ENCODE data around the gene BRSK2.

DNA sequence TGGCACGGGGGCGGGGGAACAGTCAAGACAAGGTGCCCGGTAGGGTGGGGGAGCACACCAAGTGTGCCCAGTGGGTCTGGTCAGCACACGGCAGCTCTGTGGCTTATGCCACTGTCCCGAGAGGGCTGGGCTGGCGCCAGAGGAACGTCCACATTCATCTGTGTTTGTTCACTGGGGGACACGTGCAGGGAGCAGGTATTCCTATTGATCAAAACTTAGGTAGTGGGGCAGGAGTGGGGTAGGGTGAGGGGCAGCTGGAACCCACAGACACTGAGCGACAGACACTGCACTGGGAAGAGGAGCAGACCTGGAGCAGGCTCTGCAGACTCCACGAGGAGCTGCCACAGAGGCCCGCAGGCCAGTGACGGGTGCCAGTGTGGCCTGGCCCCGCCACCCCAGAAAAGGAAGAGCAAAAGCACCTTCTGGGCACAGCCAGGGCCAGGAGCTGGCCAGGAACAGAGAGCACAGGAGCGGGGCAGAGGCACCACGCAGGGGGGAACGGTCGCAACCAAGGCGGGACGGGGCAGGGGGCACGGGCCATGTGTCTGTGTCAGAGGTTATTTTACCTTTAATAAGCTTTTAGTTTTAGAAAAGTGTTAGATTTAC lies 98.9 kb downstream of the BRSK2 start:
- TF ChIP-seq YY1 (IDR thresholded peaks at IDR 0.05; ENCODE audit: insufficient read depth, insufficient read length), result no peak
- TF ChIP-seq SUZ12 (IDR thresholded peaks at IDR 0.05; ENCODE audit: extremely low read depth, insufficient read depth, insufficient read length), result no peak
